ENCODE measurements around the gene SIAH2. TPM values are rescaled to one million over a fixed set of nuclear protein-coding genes. Genes with fewer than 3 reads are reported as not detected.

SIAH2 gene
- polyA plus RNA-seq, 1 of the 3 experiments (the other 2 are of a cell fraction): 18.4 TPM

GRCh38 chr3:150766742-150767141 lies 3.8 kb upstream of the SIAH2 start:
- H3K27me3 ChIP-seq (ENCODE audit: insufficient read depth): no peaks in the 10 kb centered on the region
- no peak overlapping the region for H3K4me2 ChIP-seq
- H3F3A ChIP-seq (replicated peaks; ENCODE audit: insufficient read depth): peaks cover 11% of the 10 kb centered on the region
- H3K27ac ChIP-seq (ENCODE audit: low read depth in 2 of 2, low read length in 1 of 2): no peak overlapping the region
- peaks cover 7% of the 10 kb centered on the region for H3K79me2 ChIP-seq (ENCODE audit: insufficient read depth)
- TF ChIP-seq GABPA (IDR thresholded peaks at IDR 0.05; ENCODE audit: low read depth): no peak
- no peak for TF ChIP-seq POLR2AphosphoS5 (IDR thresholded peaks at IDR 0.05; ENCODE audit: low read depth, low read length)
- no peak for TF ChIP-seq ELF1 (IDR thresholded peaks at IDR 0.05)
- no peak for TF ChIP-seq CHD2 (IDR thresholded peaks at IDR 0.05; ENCODE audit: low read length, partially characterized antibody)
- TF ChIP-seq, protein P1, sequence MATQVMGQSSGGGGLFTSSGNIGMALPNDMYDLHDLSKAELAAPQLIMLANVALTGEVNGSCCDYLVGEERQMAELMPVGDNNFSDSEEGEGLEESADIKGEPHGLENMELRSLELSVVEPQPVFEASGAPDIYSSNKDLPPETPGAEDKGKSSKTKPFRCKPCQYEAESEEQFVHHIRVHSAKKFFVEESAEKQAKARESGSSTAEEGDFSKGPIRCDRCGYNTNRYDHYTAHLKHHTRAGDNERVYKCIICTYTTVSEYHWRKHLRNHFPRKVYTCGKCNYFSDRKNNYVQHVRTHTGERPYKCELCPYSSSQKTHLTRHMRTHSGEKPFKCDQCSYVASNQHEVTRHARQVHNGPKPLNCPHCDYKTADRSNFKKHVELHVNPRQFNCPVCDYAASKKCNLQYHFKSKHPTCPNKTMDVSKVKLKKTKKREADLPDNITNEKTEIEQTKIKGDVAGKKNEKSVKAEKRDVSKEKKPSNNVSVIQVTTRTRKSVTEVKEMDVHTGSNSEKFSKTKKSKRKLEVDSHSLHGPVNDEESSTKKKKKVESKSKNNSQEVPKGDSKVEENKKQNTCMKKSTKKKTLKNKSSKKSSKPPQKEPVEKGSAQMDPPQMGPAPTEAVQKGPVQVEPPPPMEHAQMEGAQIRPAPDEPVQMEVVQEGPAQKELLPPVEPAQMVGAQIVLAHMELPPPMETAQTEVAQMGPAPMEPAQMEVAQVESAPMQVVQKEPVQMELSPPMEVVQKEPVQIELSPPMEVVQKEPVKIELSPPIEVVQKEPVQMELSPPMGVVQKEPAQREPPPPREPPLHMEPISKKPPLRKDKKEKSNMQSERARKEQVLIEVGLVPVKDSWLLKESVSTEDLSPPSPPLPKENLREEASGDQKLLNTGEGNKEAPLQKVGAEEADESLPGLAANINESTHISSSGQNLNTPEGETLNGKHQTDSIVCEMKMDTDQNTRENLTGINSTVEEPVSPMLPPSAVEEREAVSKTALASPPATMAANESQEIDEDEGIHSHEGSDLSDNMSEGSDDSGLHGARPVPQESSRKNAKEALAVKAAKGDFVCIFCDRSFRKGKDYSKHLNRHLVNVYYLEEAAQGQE (IDR thresholded peaks at IDR 0.05; ENCODE audit: low read depth, low read length): no peak
- no peak for TF ChIP-seq RAD21 (IDR thresholded peaks at IDR 0.05; ENCODE audit: low read length)
- no peak for TF ChIP-seq MEF2A (IDR thresholded peaks at IDR 0.05; ENCODE audit: borderline replicate concordance, low read depth)
- TF ChIP-seq EZH2phosphoT487 (IDR thresholded peaks at IDR 0.05; ENCODE audit: borderline replicate concordance, low read depth): no peak
- no peak for TF ChIP-seq JUND (IDR thresholded peaks at IDR 0.05)
- no peak for TF ChIP-seq TAF1 (IDR thresholded peaks at IDR 0.05; ENCODE audit: borderline replicate concordance, low read depth, low read length)
- TF ChIP-seq, protein P2, sequence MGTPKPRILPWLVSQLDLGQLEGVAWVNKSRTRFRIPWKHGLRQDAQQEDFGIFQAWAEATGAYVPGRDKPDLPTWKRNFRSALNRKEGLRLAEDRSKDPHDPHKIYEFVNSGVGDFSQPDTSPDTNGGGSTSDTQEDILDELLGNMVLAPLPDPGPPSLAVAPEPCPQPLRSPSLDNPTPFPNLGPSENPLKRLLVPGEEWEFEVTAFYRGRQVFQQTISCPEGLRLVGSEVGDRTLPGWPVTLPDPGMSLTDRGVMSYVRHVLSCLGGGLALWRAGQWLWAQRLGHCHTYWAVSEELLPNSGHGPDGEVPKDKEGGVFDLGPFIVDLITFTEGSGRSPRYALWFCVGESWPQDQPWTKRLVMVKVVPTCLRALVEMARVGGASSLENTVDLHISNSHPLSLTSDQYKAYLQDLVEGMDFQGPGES (IDR thresholded peaks at IDR 0.05; ENCODE audit: low read depth, low read length): no peak
- TF ChIP-seq PBX3 (IDR thresholded peaks at IDR 0.05): no peak
- TF ChIP-seq RCOR1 (IDR thresholded peaks at IDR 0.05; ENCODE audit: low read length): no peak
- TF ChIP-seq, protein P3, sequence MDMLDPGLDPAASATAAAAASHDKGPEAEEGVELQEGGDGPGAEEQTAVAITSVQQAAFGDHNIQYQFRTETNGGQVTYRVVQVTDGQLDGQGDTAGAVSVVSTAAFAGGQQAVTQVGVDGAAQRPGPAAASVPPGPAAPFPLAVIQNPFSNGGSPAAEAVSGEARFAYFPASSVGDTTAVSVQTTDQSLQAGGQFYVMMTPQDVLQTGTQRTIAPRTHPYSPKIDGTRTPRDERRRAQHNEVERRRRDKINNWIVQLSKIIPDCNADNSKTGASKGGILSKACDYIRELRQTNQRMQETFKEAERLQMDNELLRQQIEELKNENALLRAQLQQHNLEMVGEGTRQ (IDR thresholded peaks at IDR 0.05; ENCODE audit: borderline replicate concordance, low read depth, low read length): no peak
- TF ChIP-seq FOSL2 (IDR thresholded peaks at IDR 0.05; ENCODE audit: borderline replicate concordance, low read depth): no peak
- TF ChIP-seq SMC3 (IDR thresholded peaks at IDR 0.05; ENCODE audit: low read depth, low read length): no peak
- TF ChIP-seq, protein P4, sequence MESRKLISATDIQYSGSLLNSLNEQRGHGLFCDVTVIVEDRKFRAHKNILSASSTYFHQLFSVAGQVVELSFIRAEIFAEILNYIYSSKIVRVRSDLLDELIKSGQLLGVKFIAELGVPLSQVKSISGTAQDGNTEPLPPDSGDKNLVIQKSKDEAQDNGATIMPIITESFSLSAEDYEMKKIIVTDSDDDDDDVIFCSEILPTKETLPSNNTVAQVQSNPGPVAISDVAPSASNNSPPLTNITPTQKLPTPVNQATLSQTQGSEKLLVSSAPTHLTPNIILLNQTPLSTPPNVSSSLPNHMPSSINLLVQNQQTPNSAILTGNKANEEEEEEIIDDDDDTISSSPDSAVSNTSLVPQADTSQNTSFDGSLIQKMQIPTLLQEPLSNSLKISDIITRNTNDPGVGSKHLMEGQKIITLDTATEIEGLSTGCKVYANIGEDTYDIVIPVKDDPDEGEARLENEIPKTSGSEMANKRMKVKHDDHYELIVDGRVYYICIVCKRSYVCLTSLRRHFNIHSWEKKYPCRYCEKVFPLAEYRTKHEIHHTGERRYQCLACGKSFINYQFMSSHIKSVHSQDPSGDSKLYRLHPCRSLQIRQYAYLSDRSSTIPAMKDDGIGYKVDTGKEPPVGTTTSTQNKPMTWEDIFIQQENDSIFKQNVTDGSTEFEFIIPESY (IDR thresholded peaks at IDR 0.05; ENCODE audit: borderline replicate concordance, low read depth): no peak
- H3K9me3 ChIP-seq: no peaks in the 10 kb centered on the region
- no peak overlapping the region for H2AFZ ChIP-seq (ENCODE audit: low read depth)
- ChIA-PET CTCF (interaction anchor here (1.3 to 6.3 kb wide), 2 partner anchors 10 to 21 kb away, joined by 3 to 28 read pairs; no protein-coding TSS in a partner anchor), POLR2A (no interaction called here)
- no peaks in the 10 kb centered on the region for H3K36me3 ChIP-seq (replicated peaks in 1 of 2; ENCODE audit: control insufficient read depth in 1 of 2, insufficient read depth in 2 of 2, low read length in 1 of 2)
- 85% methylated on average over 3 of the region's 3 CpGs for WGBS (ENCODE audit: low lambda C conversion rate)
- no peaks in the 10 kb centered on the region for H3K9me2 ChIP-seq
- no peaks in the 10 kb centered on the region for H4K20me1 ChIP-seq (ENCODE audit: insufficient read depth)
- H3K4me1 ChIP-seq (ENCODE audit: control insufficient read depth in 1 of 2, insufficient read depth in 2 of 2, low read depth in 1 of 2, low read length in 1 of 2): peaks cover 5 to 10% of the 10 kb centered on the region in 2 experiments
- DNase-seq: no peak
- H3K4me3 ChIP-seq (ENCODE audit: low read depth in 2 of 2, low read length in 1 of 2): no peak overlapping the region
- no peak overlapping the region for H3K9ac ChIP-seq
